ENCODE measurements around the gene DAB2IP.

GRCh38 chr9:121786543-121786948, 135.1 kb downstream of the DAB2IP start:
- no peak for TF ChIP-seq CTCF (IDR thresholded peaks at IDR 0.05)
- TF ChIP-seq POLR2A (IDR thresholded peaks at IDR 0.05) = no peak
- no peak for TF ChIP-seq POLR2AphosphoS5 (IDR thresholded peaks at IDR 0.05)

Data from prostate gland (tissue), 2 donors.